ENCODE results near the gene RBP3.

- TF ChIP-seq, protein P1, sequence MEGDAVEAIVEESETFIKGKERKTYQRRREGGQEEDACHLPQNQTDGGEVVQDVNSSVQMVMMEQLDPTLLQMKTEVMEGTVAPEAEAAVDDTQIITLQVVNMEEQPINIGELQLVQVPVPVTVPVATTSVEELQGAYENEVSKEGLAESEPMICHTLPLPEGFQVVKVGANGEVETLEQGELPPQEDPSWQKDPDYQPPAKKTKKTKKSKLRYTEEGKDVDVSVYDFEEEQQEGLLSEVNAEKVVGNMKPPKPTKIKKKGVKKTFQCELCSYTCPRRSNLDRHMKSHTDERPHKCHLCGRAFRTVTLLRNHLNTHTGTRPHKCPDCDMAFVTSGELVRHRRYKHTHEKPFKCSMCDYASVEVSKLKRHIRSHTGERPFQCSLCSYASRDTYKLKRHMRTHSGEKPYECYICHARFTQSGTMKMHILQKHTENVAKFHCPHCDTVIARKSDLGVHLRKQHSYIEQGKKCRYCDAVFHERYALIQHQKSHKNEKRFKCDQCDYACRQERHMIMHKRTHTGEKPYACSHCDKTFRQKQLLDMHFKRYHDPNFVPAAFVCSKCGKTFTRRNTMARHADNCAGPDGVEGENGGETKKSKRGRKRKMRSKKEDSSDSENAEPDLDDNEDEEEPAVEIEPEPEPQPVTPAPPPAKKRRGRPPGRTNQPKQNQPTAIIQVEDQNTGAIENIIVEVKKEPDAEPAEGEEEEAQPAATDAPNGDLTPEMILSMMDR (IDR thresholded peaks at IDR 0.05; ENCODE audit: borderline replicate concordance, extremely low read depth, low read length, poor library complexity, severe bottlenecking) = no peak
- no peak for TF ChIP-seq EZH2 (IDR thresholded peaks at IDR 0.05; ENCODE audit: borderline replicate concordance, low read depth, low read length, severe bottlenecking)
These were observed 20.4 kb downstream of the RBP3 start for GRCh38 chr10:47368431-47369180.

Data from DND-41 (cell line).